Sigmoid colon (tissue), 4 donors: Measurements from ENCODE around the gene GPR39.

Source experiments
- POLR2A ChIP-seq, 2 donors: fragments of 450-650 bp; IDR thresholded peaks; one replicate each; pipeline ENCODE4 v1.6.1; 2016; ENCODE audit warnings: antibody characterized with exemption in 2 of 2, mild to moderate bottlenecking in 2 of 2, moderate library complexity in 2 of 2
- POLR2AphosphoS5 ChIP-seq, 4 donors: sonication (generic); formaldehyde crosslinking; IDR thresholded peaks; one replicate each; pipeline ENCODE4 v1.6.1; 2017; ENCODE audit warnings: antibody characterized with exemption in 4 of 4
- TF ChIP-seq, protein P1 (sequence below), 4 experiments: fragments of 450-650 bp in 3 of 4; fragments of 200-600 bp in 1 of 4; IDR thresholded peaks; one replicate each; pipeline ENCODE4 v1.5.1; 2016 to 2019; ENCODE audit warnings: antibody characterized with exemption in 4 of 4, mild to moderate bottlenecking in 3 of 4, moderate library complexity in 2 of 4

- TF ChIP-seq, protein P1, sequence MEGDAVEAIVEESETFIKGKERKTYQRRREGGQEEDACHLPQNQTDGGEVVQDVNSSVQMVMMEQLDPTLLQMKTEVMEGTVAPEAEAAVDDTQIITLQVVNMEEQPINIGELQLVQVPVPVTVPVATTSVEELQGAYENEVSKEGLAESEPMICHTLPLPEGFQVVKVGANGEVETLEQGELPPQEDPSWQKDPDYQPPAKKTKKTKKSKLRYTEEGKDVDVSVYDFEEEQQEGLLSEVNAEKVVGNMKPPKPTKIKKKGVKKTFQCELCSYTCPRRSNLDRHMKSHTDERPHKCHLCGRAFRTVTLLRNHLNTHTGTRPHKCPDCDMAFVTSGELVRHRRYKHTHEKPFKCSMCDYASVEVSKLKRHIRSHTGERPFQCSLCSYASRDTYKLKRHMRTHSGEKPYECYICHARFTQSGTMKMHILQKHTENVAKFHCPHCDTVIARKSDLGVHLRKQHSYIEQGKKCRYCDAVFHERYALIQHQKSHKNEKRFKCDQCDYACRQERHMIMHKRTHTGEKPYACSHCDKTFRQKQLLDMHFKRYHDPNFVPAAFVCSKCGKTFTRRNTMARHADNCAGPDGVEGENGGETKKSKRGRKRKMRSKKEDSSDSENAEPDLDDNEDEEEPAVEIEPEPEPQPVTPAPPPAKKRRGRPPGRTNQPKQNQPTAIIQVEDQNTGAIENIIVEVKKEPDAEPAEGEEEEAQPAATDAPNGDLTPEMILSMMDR (IDR thresholded peaks at IDR 0.05): no peak
- no peak for TF ChIP-seq POLR2AphosphoS5 (IDR thresholded peaks at IDR 0.05)
- no peak for TF ChIP-seq POLR2A (IDR thresholded peaks at IDR 0.05)
Observed at GRCh38 chr2:132607426-132608090, 191.0 kb downstream of the GPR39 start.
